GM12878 (cell line): ENCODE results near the gene MS4A12. TPM values are rescaled to one million over a fixed set of nuclear protein-coding genes. Genes with fewer than 3 reads are reported as not detected.

Source experiments
- CBFB ChIP-seq: IDR thresholded peaks from 2 replicates; pipeline ENCODE4 v1.6.1; 2016; ENCODE audit warnings: antibody characterized with exemption, low read depth
- EED ChIP-seq: sonication (generic); IDR thresholded peaks from 2 replicates; pipeline ENCODE4 v1.6.1; 2016; ENCODE audit warnings: antibody characterized with exemption, low read depth
- EZH2 ChIP-seq: IDR thresholded peaks from 2 replicates; pipeline ENCODE4 v1.6.1; 2012; ENCODE audit warnings: low read depth, mild to moderate bottlenecking, control low read depth, inconsistent platforms, low read length, borderline replicate concordance; ENCODE audit not compliant: control insufficient read depth
- HCFC1 ChIP-seq: fragments of 150-350 bp; IDR thresholded peaks from 2 replicates; pipeline ENCODE4 v1.6.1; 2014; ENCODE audit warnings: low read length
- HDAC2 ChIP-seq: fragments of 200-600 bp; sonication (generic); IDR thresholded peaks from 2 replicates; pipeline ENCODE4 v1.6.1; 2017
- IKZF1 ChIP-seq: fragments of 450-650 bp; conservative IDR thresholded peaks from 2 replicates; pipeline ENCODE4 v1.6.1; 2017; ENCODE audit warnings: antibody characterized with exemption, mild to moderate bottlenecking
- IKZF2 ChIP-seq, 2 experiments: fragments of 450-650 bp; IDR thresholded peaks; 2 replicates each; pipeline ENCODE4 v1.6.1; 2017; ENCODE audit warnings: mild to moderate bottlenecking in 2 of 2, moderate library complexity in 2 of 2
- KAT2A ChIP-seq: conservative IDR thresholded peaks from 2 replicates; pipeline ENCODE4 v1.6.1; 2011; ENCODE audit warnings: low read depth, low read length; ENCODE audit not compliant: control insufficient read depth
- MEF2A ChIP-seq: IDR thresholded peaks from 2 replicates; pipeline ENCODE4 v1.6.1; 2011; ENCODE audit warnings: low read depth, mild to moderate bottlenecking, low read length, moderate library complexity; ENCODE audit not compliant: insufficient read depth
- MEF2B ChIP-seq: fragments of 450-650 bp; IDR thresholded peaks from 2 replicates; pipeline ENCODE4 v1.6.1; 2018; ENCODE audit warnings: mild to moderate bottlenecking, moderate library complexity; ENCODE audit not compliant: partially characterized antibody, poor library complexity, severe bottlenecking
- MYB ChIP-seq: fragments of 150-350 bp; IDR thresholded peaks from 2 replicates; pipeline ENCODE4 v1.6.1; 2014; ENCODE audit warnings: mild to moderate bottlenecking, low read depth, low read length, borderline replicate concordance
- POLR2AphosphoS5 ChIP-seq: IDR thresholded peaks from 2 replicates; pipeline ENCODE4 v1.6.1; 2011; ENCODE audit warnings: mild to moderate bottlenecking, low read length, inconsistent platforms
- POU2F2 ChIP-seq: IDR thresholded peaks from 3 replicates; pipeline ENCODE4 v1.6.1; 2011; ENCODE audit warnings: low read depth, mild to moderate bottlenecking, low read length, borderline replicate concordance
- RAD21 ChIP-seq: IDR thresholded peaks from 2 replicates; pipeline ENCODE4 v1.6.1; 2011; ENCODE audit warnings: mild to moderate bottlenecking, low read depth, low read length, moderate library complexity; ENCODE audit not compliant: insufficient read depth
- RB1 ChIP-seq: fragments of 450-650 bp; formaldehyde crosslinking; IDR thresholded peaks from 2 replicates; pipeline ENCODE4 v1.6.1; 2017; ENCODE audit warnings: mild to moderate bottlenecking, borderline replicate concordance
- RELA ChIP-seq: fragments of 450-650 bp; IDR thresholded peaks from 2 replicates; pipeline ENCODE4 v1.8.0; 2014; ENCODE audit warnings: borderline replicate concordance; ENCODE audit not compliant: partially characterized antibody
- RUNX3 ChIP-seq: IDR thresholded peaks from 2 replicates; pipeline ENCODE4 v1.6.1; 2012; ENCODE audit warnings: low read length, inconsistent platforms
- SUPT20H ChIP-seq: IDR thresholded peaks from 2 replicates; pipeline ENCODE4 v1.6.1; 2011; ENCODE audit warnings: low read depth, mild to moderate bottlenecking, low read length, moderate library complexity, borderline replicate concordance; ENCODE audit not compliant: control insufficient read depth
- TCF12 ChIP-seq: IDR thresholded peaks from 2 replicates; pipeline ENCODE4 v1.6.1; 2011; ENCODE audit warnings: low read depth, mild to moderate bottlenecking, low read length
- ZNF274 ChIP-seq: IDR thresholded peaks from one replicate; pipeline ENCODE4 v1.8.0; 2011; ENCODE audit not compliant: insufficient read length, insufficient read depth
- ZNF622 ChIP-seq: fragments of 450-650 bp; IDR thresholded peaks from 2 replicates; pipeline ENCODE4 v1.6.1; 2017; ENCODE audit warnings: mild to moderate bottlenecking, inconsistent platforms
- polyA plus RNA-seq, 11 experiments: library from polyadenylated mRNA; depleted of rRNA in 4 of 11; unstranded in 6 of 11; stranded (reverse) in 5 of 11; fragments of >200 nt; fragmentation: Nextera tagmentation in 4 of 11; fragmentation: Illumina TruSeq in 1 of 11; extraction: Ambion mirVana in 4 of 11; extraction: Trizol in 1 of 11; gene quantifications; 1 replicate in 1 of 11; 2 replicates in 10 of 11; pipeline versions ENCODE4 v1.2.1 to v1.2.3, GENCODE V29; 2011 to 2016; ENCODE audit warnings: inconsistent platforms in 2 of 11, missing spikeins in 2 of 11, low read depth in 1 of 11
- total RNA-seq, 4 experiments: library from RNA; depleted of rRNA in 3 of 4; stranded (reverse); fragments of >200 nt in 3 of 4; fragmentation: Illumina TruSeq in 1 of 4; extraction: Trizol in 1 of 4; gene quantifications; 2 replicates each; pipeline versions ENCODE4 v1.2.1 to v1.2.3, GENCODE V29; 2013 to 2021
- TF ChIP-seq, protein P1 (sequence below): fragments of 450-650 bp; IDR thresholded peaks from 2 replicates; pipeline ENCODE4 v1.6.1; 2018; ENCODE audit warnings: borderline replicate concordance, mild to moderate bottlenecking; ENCODE audit not compliant: partially characterized antibody
- TF ChIP-seq, protein P2 (sequence below): fragments of 450-650 bp; IDR thresholded peaks from 2 replicates; pipeline ENCODE4 v1.6.1; 2016; ENCODE audit warnings: mild to moderate bottlenecking
- TF ChIP-seq, protein P3 (sequence below): fragments of 450-650 bp; IDR thresholded peaks from 2 replicates; pipeline ENCODE4 v1.6.1; 2017; ENCODE audit warnings: borderline replicate concordance

Gene MS4A12
- total and polyA plus RNA-seq, 10 of the 15 experiments (the other 5 are each of a cell fraction or from before 2014, with no cell fraction given): 0.05 TPM; not detected in 9

DNA sequence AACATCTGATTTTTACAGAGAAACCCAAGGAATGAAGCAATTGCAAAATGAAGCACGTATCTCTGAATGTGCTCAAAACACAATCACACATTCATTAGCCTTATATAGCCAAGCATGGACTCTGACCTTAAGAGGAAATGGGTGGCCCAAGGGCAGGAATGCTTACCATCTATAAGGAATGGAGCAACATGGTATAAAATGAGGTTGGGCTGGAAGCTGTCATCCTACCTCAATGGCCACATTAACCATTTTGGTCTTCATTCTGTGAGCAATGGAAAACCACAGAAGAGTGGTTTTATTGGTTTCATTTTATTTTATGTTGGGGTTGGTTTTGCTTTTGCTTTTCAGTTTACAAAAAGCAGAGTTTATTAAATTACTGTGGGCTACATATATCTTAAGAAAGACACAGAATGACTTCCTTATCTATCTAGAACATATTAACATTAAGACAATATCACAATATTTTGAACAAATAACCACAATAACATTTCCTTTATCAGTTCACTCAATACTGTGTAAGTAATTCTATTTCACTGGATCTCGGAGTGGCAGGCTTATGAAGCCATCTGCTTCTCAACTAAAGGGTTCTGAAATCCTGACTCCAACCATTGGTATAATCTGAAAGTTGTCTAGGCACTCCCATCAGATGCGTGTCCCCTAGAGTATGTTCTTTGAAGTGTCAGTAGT lies 11.8 kb downstream of the MS4A12 start (continued):
- TF ChIP-seq KAT2A: no peak
- TF ChIP-seq RELA: no peak
- TF ChIP-seq MEF2A: no peak
- no peak for TF ChIP-seq ZNF622
- TF ChIP-seq MYB: no peak
- TF ChIP-seq TCF12: no peak
- no peak for TF ChIP-seq MEF2B
- 0 out of 2 replicates have a peak, but pooled peaks have one; percentile 16 for TF ChIP-seq IKZF1
- TF ChIP-seq RUNX3: peak; percentile 93
- TF ChIP-seq RAD21: no peak
- TF ChIP-seq POLR2AphosphoS5: no peak
- no peak for TF ChIP-seq POU2F2
- peak; percentile 74; the same call in 1 of the 2 replicates for TF ChIP-seq CBFB
- TF ChIP-seq, protein P1, sequence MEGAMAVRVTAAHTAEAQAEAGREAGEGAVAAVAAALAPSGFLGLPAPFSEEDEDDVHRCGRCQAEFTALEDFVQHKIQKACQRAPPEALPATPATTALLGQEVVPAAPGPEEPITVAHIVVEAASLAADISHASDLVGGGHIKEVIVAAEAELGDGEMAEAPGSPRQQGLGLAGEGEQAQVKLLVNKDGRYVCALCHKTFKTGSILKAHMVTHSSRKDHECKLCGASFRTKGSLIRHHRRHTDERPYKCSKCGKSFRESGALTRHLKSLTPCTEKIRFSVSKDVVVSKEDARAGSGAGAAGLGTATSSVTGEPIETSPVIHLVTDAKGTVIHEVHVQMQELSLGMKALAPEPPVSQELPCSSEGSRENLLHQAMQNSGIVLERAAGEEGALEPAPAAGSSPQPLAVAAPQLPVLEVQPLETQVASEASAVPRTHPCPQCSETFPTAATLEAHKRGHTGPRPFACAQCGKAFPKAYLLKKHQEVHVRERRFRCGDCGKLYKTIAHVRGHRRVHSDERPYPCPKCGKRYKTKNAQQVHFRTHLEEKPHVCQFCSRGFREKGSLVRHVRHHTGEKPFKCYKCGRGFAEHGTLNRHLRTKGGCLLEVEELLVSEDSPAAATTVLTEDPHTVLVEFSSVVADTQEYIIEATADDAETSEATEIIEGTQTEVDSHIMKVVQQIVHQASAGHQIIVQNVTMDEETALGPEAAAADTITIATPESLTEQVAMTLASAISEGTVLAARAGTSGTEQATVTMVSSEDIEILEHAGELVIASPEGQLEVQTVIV: no peak
- no peak for TF ChIP-seq ZNF274
- TF ChIP-seq, protein P2, sequence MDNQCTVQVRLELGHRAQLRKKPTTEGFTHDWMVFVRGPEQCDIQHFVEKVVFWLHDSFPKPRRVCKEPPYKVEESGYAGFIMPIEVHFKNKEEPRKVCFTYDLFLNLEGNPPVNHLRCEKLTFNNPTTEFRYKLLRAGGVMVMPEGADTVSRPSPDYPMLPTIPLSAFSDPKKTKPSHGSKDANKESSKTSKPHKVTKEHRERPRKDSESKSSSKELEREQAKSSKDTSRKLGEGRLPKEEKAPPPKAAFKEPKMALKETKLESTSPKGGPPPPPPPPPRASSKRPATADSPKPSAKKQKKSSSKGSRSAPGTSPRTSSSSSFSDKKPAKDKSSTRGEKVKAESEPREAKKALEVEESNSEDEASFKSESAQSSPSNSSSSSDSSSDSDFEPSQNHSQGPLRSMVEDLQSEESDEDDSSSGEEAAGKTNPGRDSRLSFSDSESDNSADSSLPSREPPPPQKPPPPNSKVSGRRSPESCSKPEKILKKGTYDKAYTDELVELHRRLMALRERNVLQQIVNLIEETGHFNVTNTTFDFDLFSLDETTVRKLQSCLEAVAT: 0 out of 2 replicates have a peak, but pooled peaks have one; percentile 52
- TF ChIP-seq IKZF2 (IDR thresholded peaks at IDR 0.05): peak; percentile 30 to 39; a peak in 2 of 4 replicates
- TF ChIP-seq SUPT20H: no peak
- no peak for TF ChIP-seq EZH2
- TF ChIP-seq, protein P3, sequence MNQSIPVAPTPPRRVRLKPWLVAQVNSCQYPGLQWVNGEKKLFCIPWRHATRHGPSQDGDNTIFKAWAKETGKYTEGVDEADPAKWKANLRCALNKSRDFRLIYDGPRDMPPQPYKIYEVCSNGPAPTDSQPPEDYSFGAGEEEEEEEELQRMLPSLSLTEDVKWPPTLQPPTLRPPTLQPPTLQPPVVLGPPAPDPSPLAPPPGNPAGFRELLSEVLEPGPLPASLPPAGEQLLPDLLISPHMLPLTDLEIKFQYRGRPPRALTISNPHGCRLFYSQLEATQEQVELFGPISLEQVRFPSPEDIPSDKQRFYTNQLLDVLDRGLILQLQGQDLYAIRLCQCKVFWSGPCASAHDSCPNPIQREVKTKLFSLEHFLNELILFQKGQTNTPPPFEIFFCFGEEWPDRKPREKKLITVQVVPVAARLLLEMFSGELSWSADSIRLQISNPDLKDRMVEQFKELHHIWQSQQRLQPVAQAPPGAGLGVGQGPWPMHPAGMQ: no peak
- 0 out of 2 replicates have a peak, but pooled peaks have one; percentile 17 for TF ChIP-seq EED
- TF ChIP-seq HDAC2: no peak
- TF ChIP-seq RB1: no peak
- TF ChIP-seq HCFC1: no peak
